HG03103 (cell line): ENCODE data around the gene ANKH.

Source experiments
- ATAC-seq: cut with Tn5 transposase; IDR thresholded peaks from one replicate; pipeline ENCODE4 v1.9.1; 2021; ENCODE audit warnings: low read depth; ENCODE audit not compliant: unreplicated experiment

Gene ANKH

DNA sequence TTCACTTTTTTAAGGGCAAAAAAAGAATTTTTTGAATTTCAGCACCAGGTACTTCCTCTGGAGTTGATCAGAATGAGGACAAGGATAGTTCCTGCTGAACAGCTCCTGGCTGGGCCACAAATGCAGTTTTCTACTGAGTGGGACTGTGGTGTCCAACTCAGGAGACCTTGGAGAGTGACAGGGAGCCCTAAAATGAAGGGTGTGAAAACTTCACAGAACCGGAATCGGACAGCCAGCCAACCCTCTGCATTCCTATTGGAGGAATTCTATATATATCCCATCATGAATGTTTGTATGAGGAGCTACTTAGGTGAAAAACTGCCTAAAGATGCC is 40.6 kb downstream of the ANKH start:
- ATAC-seq, result no peak

DNA sequence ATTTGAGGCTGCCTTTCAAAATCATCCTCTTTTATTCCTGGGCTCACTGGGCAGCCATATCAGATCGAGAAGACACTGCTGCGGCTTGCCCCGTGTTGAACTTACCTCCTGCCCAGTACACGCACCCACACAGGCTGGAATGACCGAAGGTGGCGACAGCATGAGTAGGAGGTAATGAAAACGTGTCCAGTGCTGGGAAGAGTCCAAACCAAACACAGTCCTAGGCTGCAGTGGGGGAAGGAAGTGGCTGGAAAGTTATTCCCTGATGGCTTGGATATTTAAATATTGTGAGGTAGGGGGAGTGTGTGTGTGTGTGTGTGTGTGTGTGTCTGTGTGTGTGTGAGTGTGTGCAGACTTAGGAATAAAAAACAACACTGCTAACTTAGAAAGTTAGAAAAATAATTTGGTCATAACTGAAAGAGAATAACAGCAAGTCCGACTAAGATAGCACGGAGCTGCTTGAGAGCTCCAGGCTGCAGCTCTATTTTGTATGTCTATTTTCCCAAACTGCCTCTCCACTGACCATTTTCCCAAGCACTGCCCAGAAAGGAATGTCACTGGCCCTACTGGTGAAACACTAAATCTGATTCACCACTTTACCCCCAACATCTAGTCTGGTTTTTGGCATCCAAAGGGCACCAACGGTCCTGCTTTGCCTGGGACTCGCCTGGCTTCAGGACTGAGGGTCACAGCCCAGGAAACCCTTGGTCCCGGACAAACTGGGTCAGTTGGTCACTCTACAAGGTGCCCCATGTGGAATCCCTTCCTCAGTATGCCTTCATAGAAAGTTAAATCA is 41.2 kb downstream of the ANKH start:
- ATAC-seq, result no peak

DNA sequence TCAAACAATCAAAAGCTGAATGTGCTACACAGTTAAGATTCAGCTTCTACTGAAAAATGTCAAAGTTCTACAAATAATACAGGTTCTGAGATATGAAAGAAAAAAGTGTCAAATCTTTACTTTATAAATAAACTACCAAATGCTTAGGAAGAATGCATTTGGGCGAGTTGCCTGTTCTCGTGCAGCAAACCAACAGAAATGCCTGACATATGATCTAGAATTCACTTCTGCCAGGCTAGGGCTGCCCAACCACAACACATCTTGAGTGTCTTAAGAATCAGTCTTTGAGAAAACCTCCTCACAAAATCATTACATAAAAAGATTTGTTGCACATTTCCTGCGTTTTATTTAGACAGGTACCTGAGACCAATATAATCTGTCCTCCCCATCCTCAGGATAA is 42.2 kb downstream of the ANKH start:
- ATAC-seq, result no peak

DNA sequence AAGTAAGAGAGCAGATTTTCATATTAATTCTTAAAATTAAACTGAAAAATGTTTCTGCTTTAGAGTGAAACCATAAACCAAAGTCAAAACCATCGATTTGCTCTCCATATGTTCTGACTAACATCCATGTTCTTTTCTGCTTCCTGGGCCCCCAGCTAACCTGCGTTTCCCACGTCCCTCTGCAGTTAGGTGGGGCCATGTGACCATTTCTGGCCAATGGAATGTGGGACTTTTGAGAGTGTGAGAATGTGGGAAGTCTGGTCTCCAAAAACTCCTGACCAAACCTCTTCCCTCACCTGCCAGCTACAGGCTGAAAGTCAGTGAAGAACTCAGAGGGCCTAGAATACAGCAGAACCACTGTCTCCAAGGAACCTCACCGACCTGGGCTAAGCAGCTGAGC is 44.9 kb downstream of the ANKH start:
- no peak for ATAC-seq

DNA sequence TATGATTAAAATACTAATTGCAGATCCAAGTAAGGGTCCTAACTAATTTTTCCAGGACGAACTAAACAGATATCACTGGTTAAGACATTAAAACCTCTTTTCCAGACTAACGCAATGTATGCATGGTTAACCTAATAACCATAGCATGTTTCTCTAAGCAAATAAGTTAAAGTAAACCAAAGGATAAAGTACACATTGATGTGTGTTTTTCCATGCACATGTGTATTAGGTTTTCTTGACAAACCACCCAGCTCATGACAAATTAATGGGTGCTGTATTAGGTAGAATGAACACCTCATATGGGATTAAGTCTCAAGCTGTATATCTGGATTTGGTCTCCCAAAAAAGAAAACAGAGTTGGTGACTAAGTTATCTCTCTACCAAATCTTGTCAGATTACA is 45.6 kb downstream of the ANKH start:
- ATAC-seq, result no peak

DNA sequence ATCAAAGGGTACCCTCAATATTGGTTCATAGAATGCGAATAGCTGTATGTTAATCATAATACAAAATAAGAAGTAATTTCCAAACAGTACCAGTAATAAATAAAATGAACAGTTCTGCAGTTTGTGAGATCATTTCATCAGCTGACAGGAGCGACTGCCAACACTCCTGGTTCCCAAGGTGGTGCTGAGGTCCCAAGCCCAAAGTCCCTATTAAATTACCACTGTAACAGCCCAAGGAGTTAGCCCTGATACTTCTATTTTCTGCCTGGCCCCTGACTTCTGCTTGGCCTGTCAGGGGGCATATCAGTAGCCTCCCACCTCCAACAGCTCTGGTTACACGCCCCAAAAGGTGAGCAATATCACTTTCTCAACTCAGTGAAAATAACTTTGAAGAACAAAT is 47.1 kb downstream of the ANKH start:
- no peak for ATAC-seq

DNA sequence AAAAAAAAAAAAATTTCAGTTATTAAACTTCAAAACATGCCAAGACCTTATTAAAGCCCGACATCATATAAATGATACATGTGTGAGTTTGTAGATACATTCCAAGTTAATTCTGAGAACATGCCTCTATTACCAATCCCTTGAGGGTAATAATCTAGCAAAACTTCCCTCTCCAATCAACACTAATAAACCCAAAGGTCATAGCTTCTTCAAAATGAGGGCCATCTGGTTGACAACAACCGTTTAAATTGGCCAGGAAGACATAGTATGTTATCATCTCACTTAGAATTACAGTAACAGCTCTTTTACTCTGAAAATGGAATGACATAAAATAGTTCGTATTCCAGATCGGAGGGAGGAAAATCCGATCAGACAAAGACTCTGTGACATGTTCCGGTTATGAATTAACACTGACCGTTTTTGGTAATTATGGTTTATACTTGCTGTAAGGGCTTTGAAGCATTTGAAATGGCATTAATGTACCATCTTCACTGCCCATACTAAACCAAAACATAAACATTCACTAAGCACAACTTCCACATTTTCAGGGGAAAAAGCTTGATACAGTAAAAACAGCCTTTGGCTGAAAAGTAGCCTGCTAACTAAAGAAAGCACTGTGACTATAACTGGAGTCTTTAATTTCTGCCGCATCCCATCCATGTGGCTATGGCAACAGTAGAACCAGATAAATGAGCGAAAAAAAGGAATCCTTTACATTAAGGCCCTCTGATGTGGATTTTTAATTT is 50.3 kb downstream of the ANKH start:
- ATAC-seq, result no peak

DNA sequence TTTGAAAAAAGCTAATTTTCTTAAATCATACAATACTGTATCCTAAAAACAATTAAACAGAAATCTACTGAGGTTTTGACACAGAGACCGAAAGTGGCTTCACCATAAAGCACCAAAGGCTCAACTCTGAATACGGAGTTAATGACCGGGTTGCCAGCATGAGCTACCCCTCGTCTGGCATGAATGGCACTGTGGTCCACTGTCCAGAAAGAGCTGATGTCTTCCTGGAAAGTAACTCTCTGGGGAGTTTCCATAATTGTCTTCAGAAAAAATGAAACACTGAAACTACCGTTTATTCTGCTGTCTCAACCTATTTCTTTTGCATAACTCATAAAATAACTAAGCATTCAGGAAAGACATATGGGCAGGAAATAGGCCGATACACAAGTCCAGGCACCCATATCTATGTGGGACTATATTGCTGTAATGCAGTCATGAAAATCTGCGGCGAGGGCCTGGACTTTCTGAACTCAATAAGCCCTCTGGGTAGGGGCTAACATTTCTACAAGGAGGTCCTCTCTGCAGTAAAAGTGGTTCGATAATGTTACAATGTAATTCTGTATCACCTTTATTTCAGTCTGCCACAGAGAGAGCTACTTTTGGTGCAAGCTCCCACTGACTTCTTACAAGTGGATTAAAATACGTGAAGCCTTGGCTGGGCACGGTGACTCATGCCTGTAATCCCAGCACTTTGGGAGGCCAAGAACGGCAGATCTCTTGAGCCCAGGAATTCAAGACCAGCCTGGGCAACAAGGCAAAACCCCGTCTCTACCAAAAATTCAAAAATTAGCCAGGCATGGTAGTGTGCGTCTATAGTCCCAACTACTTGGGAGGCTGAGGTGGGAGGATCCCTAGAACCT is 52.4 kb downstream of the ANKH start:
- no peak for ATAC-seq

DNA sequence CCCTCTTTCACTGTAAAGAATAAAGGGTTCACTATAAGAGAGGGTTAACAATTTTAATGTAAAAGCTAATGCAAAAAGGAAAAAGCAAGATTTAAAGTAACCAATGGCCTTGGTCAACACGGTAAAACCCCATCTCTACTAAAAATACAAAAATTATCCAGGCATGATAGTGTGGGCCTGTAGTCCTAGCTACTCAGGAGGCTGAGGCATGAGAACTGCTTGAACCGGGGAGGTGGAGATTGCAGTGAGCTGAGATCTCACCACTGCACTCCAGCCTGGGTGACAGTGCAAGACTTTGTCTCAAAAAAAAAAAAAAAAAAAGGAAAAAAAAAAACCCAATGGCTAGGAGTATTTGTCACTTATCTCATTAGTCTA is 53.8 kb downstream of the ANKH start:
- ATAC-seq, result peak; percentile 51

DNA sequence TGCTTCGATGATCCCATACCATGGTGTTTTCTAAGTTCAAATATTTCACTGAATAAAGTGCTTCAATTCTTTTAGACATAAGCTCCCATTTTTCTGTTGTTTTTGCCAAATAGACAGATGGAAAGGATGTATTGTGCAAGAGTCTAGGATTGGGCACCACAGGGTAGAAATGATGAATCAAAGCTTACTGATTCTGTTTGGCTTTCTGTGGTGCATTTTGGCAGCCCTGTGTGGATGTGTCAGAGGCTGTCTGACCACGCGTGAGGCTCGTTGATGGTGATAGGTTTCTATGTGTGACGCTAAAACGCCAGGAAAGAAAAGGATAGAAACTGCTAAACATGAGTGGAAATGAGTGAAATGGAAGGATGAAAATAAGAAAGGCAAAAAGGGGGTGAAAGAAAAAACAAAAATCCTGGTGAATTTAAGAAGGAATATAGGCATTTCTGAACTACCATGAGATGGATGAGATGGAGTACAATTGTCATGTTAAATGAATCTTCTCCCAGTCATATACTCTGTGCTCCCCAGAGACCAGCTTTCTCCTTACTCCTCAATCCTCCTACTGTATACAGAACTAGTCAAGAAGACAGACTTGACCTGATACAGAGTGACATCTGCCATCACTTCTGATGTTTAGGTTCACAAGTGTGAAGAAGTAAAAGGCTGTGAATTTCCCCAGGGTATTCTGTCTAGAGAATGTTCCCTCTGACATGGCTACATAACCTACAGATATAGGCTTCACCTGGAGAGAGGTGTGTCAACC is 54.4 kb downstream of the ANKH start:
- peak; percentile 58 for ATAC-seq

DNA sequence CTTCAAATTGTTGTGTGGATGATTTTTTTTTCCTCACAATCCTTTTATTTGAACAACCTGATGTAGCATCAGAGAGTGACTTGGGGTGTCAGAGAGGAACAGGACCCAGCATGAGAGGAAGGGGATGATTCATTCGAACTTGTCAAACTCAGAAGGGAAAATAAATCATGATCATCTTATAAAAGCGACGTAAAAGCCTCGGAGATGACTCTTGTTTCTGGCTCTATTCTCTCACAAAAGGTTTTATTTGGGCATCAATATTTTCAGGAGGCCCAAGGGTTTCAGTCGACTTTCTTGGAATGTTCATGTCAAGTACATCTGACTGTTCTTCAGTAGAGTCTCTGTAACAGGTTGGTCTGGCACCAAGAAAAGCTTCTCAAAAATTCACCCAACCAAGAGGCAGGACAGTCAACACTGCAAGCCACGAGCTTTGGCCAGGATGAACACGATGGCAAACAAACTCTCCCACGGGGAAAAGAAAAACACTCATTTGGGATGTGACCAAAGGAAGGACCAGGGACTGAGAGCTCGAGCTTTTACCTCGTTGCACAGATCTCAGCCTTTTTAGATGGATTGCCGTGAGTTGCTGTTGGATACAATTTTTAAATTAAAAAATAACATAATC is 55.1 kb downstream of the ANKH start:
- ATAC-seq, result no peak

DNA sequence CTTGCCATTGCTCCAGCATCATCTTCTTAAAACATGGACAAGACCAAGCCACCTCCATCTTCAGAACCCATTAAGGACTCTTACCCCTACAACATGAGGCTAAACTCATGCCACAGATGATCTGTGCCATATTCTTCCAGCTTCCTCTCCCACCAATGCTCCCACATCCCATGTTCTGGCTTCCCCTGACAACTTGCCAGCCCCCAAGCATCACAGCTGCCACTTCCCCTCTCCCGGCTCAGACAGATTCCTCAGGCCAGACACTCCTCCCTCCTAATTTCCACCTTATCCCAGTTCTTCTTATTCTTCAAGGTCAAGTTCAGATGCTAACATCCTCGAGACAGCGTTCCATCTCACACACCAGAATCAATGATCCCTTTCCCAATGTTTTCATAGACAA is 57.8 kb downstream of the ANKH start:
- ATAC-seq, result no peak

DNA sequence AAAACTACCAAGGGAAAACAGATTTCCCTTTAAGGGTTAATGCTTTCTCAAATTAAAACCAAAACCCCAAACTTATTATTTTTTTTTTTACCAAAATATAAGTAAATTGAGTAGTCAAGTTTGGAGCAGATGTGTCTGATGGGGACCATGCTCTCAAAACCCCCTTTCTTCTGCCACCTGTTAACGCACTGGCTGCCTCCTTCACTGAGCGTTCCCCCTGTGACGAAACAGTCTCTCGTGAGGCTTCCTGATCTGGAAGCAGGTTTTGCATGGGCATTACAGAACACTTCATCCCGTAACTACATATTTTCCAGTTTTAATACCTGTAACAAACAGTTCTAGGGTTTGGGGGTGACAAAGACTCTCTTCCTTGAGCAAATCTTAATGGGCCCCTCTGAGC is 59.4 kb downstream of the ANKH start:
- no peak for ATAC-seq

DNA sequence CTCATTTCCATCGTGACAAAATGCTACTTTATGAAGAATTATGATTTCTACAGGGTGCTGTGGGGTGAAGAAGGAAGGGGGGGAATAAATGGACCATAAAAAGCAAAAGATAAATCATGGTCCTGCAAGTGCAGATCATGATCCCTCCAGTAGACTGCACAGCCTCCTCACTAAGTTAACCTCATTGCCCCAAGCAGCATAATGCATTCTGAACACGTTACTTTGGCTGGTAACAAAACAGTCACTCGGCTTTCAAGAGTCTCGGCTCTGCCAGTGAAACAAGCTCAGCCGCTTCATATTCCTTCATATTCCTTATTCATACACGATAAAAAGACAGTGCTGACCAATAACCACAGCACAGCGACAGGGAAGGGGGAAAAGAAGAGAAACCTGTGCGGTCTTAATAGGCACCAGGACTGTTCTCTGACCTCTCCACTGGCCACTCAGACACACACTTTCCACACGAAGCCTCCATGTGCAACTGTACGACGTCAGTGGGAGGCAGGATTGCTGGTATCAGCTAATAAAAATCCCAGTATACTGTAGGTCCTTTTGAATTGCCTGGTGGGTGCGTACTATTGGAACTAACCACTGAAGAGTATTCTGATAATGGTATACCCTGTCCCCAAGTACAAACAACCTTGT is 60.5 kb downstream of the ANKH start:
- no peak for ATAC-seq

DNA sequence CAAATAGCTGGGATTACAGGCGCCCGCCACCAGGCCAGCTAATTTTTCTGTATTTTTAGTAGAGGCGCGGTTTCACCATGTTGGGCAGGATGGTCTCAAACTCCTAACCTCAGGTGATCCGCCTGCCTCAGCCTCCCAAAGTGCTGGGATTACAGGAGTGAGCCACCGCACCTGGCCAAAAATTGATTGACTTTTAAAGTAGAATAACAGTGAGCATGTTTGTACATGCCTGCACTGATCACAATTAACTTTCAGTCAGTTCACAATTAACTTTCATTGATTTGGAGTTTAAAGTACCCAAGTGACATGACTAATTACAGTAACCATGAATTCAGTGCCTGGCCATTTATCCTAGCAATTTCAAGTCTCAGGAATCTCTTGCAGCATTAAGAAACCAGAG is 61.3 kb downstream of the ANKH start:
- ATAC-seq, result no peak

DNA sequence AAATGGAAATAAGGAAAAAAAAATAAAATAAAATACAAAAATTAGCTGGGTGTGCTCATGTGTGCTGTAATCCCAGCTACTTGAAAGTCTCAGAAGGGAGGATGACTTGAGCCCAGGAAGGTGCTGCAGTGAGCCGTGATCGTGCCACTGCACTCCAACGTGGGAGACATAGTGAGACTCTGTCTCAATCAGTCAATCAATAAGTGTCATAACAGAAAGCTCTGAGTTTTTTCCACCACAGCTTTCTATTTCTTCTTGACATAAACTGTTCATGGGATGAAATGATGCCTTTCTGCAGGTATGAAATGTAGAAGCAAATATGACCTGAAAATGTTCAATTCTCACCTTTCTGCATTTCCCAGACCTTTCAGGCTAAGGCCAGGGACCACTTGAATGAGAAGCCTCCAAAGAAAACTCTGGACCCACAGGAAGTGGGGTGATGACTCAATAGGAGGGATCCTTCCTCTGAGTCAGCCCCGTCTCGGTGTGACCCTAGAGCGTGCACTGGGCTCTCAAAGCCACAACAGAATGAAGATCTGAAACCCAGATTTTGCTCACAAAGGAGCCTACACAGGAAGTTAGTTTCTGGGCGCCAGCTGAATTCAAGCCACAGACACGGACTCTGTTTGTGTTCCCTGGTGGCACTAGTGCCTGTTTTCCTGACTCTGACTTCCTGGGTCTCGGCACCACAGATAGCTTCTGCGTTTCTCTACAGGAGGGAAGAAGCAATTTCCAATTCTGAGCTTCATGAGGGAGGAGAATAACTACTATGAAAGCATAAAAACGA is 62.0 kb downstream of the ANKH start:
- ATAC-seq, result peak; percentile 98

DNA sequence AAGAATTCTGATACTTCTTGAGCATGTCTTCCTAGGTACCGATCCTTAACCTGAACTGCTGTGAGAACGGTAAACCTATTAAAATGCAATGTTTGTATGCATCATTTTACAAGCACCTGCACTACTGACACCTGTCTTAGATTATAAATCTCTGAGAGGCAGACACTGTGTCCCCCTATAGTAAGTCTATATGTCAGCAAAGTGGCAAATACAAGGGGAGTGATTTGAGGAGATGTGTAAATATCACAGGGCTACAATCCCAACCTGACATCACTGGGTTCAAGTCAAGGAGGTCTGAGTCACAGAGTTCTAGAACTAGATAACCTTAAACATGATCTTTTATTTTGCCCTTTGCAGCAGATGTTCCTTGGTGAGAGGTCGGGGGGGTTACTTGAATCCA is 64.1 kb downstream of the ANKH start:
- ATAC-seq, result no peak

DNA sequence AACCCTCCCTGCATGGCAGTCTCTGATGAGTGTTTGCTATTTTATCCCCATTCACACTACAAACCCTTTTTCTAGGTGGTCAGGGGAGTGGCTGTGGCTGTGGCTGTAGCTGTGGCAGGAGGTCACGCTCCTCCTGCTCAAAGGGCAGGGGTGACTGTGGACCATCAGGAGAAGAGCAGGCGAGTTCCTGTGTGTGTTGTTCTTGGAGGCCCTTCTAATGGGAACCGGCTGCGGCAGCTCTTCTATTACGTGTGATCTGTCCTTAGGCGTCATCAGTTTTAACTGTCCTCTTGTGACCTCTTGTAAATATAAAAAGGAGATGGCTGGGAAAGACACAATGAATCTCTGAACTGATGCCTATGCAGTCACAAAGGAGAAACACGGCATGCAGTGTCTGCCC is 65.1 kb downstream of the ANKH start:
- no peak for ATAC-seq

DNA sequence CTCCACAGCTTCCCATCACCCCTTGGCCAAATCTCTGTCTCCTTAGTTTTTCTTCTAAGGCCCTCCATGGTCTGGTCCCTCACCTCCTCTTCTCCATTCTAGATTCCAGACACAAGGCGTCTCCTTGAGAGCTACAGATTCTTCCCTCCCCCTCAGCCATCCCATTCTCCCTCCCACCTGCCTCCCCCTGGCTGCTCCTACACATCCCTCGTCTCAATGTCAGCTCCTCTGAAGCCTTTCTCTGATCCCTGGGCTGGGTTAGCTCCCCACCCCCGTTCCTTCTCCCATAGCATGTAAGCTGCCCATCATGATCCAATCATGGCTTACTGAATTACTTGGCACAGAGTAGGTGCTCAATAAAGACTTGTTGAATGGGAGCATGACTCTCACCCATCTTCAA is 69.0 kb downstream of the ANKH start:
- ATAC-seq, result no peak
